GM19351 (cell line): ENCODE measurements around the gene SMS.

Source experiments
- ATAC-seq: cut with Tn5 transposase; IDR thresholded peaks from one replicate; pipeline ENCODE4 v1.9.1; 2021; ENCODE audit warnings: mild to moderate bottlenecking, moderate library complexity; ENCODE audit not compliant: unreplicated experiment

SMS gene

GRCh38 chrX:22037225-22037624, 96.7 kb downstream of the SMS start:
- no peak for ATAC-seq

- ATAC-seq = no peak
These were observed 97.5 kb downstream of the SMS start for GRCh38 chrX:22037911-22038537.

GRCh38 chrX:22039541-22039940, 99.0 kb downstream of the SMS start:
- ATAC-seq = no peak

GRCh38 chrX:22040184-22040583, 99.7 kb downstream of the SMS start:
- no peak for ATAC-seq

GRCh38 chrX:22041907-22042530, 101.5 kb downstream of the SMS start:
- ATAC-seq = no peak

GRCh38 chrX:22043872-22044271, 103.4 kb downstream of the SMS start:
- ATAC-seq = no peak
